Osteocyte (in vitro differentiated cells): ENCODE measurements around the gene CTIF. TPM values are rescaled to one million over a fixed set of nuclear protein-coding genes. Genes with fewer than 3 reads are reported as not detected.
A peak's percentile ranks its signal among the peaks of the same experiment; 100 is the strongest.
"Not testable (repeated sequence)": the region's sequence is repeated elsewhere in the genome, so short reads cannot be mapped to it uniquely, and the experiment has no call there.

ENCODE experiments used
- DNase-seq: peaks from one replicate; pipeline ENCODE4 v3.0.0; 2021; ENCODE audit warnings: mixed read lengths; ENCODE audit not compliant: unreplicated experiment; ENCODE audit errors: extremely low spot score
- H3K27ac Mint-ChIP-seq: one replicate; pipeline ENCODE4 v1.8.0; 2021; ENCODE audit warnings: mild to moderate bottlenecking, mixed read lengths; ENCODE audit not compliant: unreplicated experiment
- H3K27me3 Mint-ChIP-seq: one replicate; pipeline ENCODE4 v1.8.0; 2021; ENCODE audit warnings: mixed read lengths; ENCODE audit not compliant: unreplicated experiment
- H3K36me3 Mint-ChIP-seq: one replicate; pipeline ENCODE4 v1.8.0; 2021; ENCODE audit warnings: mixed read lengths; ENCODE audit not compliant: unreplicated experiment
- H3K4me1 Mint-ChIP-seq: one replicate; pipeline ENCODE4 v1.8.0; 2021; ENCODE audit warnings: mixed read lengths; ENCODE audit not compliant: unreplicated experiment
- H3K4me3 Mint-ChIP-seq: one replicate; pipeline ENCODE4 v1.8.0; 2021; ENCODE audit warnings: mild to moderate bottlenecking, moderate library complexity, mixed read lengths; ENCODE audit not compliant: unreplicated experiment
- H3K9me3 Mint-ChIP-seq: one replicate; pipeline ENCODE4 v1.8.0; 2021; ENCODE audit warnings: mixed read lengths; ENCODE audit not compliant: unreplicated experiment
- CTCF ChIP-seq: fragments of 200-600 bp; sonication (generic); IDR thresholded peaks from 2 replicates; pipeline ENCODE4 v1.5.0; 2021; ENCODE audit warnings: antibody characterized with exemption, mild to moderate bottlenecking, moderate library complexity
- total RNA-seq: library from RNA; stranded (reverse); gene quantifications from 2 replicates; pipeline ENCODE4 v1.2.1, GENCODE V29; 2021

Gene CTIF
- total RNA-seq, 1 donor from 2014 or later, result 172 TPM

- Mint-ChIP-seq H3K36me3 (peaks cover 25% of the 10 kb centered on the region), H3K4me3 (no peak overlapping the region), H3K4me1 (peaks cover 65% of the 10 kb centered on the region), H3K27ac (peak overlapping the region; percentile 78), H3K9me3 (no peaks in the 10 kb centered on the region), H3K27me3 (no peaks in the 10 kb centered on the region)
- no peak for DNase-seq
- no peak for TF ChIP-seq CTCF
Measured at GRCh38 chr18:48808476-48808875, 269.6 kb downstream of the CTIF start.

GRCh38 chr18:48809365-48809764 lies 270.5 kb downstream of the CTIF start:
- Mint-ChIP-seq H3K4me3 (no peak overlapping the region), H3K4me1 (peaks cover 64% of the 10 kb centered on the region), H3K36me3 (peaks cover 18% of the 10 kb centered on the region), H3K27me3 (no peaks in the 10 kb centered on the region), H3K9me3 (no peaks in the 10 kb centered on the region), H3K27ac (peak overlapping the region; percentile 70)
- DNase-seq, result no peak
- no peak for TF ChIP-seq CTCF

- TF ChIP-seq CTCF, result no peak
- no peak for DNase-seq
- no peaks in the 10 kb centered on the region for H3K9me3 Mint-ChIP-seq
- peaks cover 62% of the 10 kb centered on the region for H3K4me1 Mint-ChIP-seq
- H3K27me3 Mint-ChIP-seq, result no peaks in the 10 kb centered on the region
- H3K4me3 Mint-ChIP-seq, result no peak overlapping the region
- peak overlapping the region; percentile 27 for H3K27ac Mint-ChIP-seq
- peaks cover 18% of the 10 kb centered on the region for H3K36me3 Mint-ChIP-seq
Measured at GRCh38 chr18:48810805-48811204, 272.0 kb downstream of the CTIF start.

GRCh38 chr18:48811401-48811800 lies 272.6 kb downstream of the CTIF start:
- TF ChIP-seq CTCF, result no peak
- Mint-ChIP-seq H3K27ac (no peak overlapping the region), H3K4me3 (no peak overlapping the region), H3K36me3 (peaks cover 19% of the 10 kb centered on the region), H3K4me1 (peaks cover 56% of the 10 kb centered on the region), H3K9me3 (no peaks in the 10 kb centered on the region), H3K27me3 (no peaks in the 10 kb centered on the region)
- DNase-seq, result no peak

GRCh38 chr18:48811977-48812451 lies 273.2 kb downstream of the CTIF start:
- not testable (repeated sequence) for H3K27me3 Mint-ChIP-seq, H3K27ac Mint-ChIP-seq, H3K9me3 Mint-ChIP-seq, H3K4me3 Mint-ChIP-seq
- DNase-seq, result peak; percentile 34
- Mint-ChIP-seq H3K4me1 (peaks cover 50% of the 10 kb centered on the region), H3K36me3 (peaks cover 23% of the 10 kb centered on the region)

- Mint-ChIP-seq H3K4me3 (no peak overlapping the region), H3K9me3 (no peaks in the 10 kb centered on the region), H3K27me3 (no peaks in the 10 kb centered on the region), H3K27ac (peak overlapping the region; percentile 71), H3K4me1 (peaks cover 39% of the 10 kb centered on the region), H3K36me3 (peaks cover 33% of the 10 kb centered on the region)
- DNase-seq, result no peak
- TF ChIP-seq CTCF, result no peak
Measured at GRCh38 chr18:48813321-48813720, 274.5 kb downstream of the CTIF start.
